ENCODE results near the gene APBB1IP.

Gene APBB1IP

GRCh38 chr10:26509307-26509706 lies 71.2 kb downstream of the APBB1IP start:
- DNase-seq = no peak

GRCh38 chr10:26513101-26513500 lies 75.0 kb downstream of the APBB1IP start:
- no peak for DNase-seq

GRCh38 chr10:26516540-26517101 lies 78.5 kb downstream of the APBB1IP start:
- no peak for DNase-seq

GRCh38 chr10:26517141-26517867 lies 79.2 kb downstream of the APBB1IP start:
- no peak for DNase-seq

- DNase-seq = no peak
Observed at GRCh38 chr10:26519803-26520202, 81.7 kb downstream of the APBB1IP start.

- DNase-seq = no peak
Observed at GRCh38 chr10:26520575-26520974, 82.4 kb downstream of the APBB1IP start.

GRCh38 chr10:26524161-26524896 lies 86.2 kb downstream of the APBB1IP start:
- no peak for DNase-seq

- no peak for DNase-seq
Observed at GRCh38 chr10:26525586-26525985, 87.4 kb downstream of the APBB1IP start.

GRCh38 chr10:26527018-26527417 lies 88.9 kb downstream of the APBB1IP start:
- DNase-seq = no peak

- no peak for DNase-seq
Observed at GRCh38 chr10:26528048-26528447, 89.9 kb downstream of the APBB1IP start.

GRCh38 chr10:26528715-26529393 lies 90.7 kb downstream of the APBB1IP start:
- peak in 1 of 2 donors; percentile 2 for DNase-seq

GRCh38 chr10:26534384-26534783 lies 96.2 kb downstream of the APBB1IP start:
- DNase-seq = no peak

- no peak for DNase-seq
Observed at GRCh38 chr10:26540601-26541000, 102.5 kb downstream of the APBB1IP start.

- DNase-seq = no peak
Observed at GRCh38 chr10:26543567-26544306, 105.6 kb downstream of the APBB1IP start.

- DNase-seq = no peak
Observed at GRCh38 chr10:26544932-26545331, 106.8 kb downstream of the APBB1IP start.

GRCh38 chr10:26550774-26551526 lies 112.8 kb downstream of the APBB1IP start:
- DNase-seq = no peak

GRCh38 chr10:26554246-26554645 lies 116.1 kb downstream of the APBB1IP start:
- no peak for DNase-seq

- DNase-seq = peak; percentile 3 to 45
Observed at GRCh38 chr10:26555719-26556368, 117.7 kb downstream of the APBB1IP start.

GRCh38 chr10:26556748-26557640 lies 118.9 kb downstream of the APBB1IP start:
- DNase-seq = peak; percentile 13 to 65

- no peak for DNase-seq
Observed at GRCh38 chr10:26557641-26558014, 119.5 kb downstream of the APBB1IP start.

Measured in hippocampal formation (tissue), 2 donors.